Measurements from ENCODE around the gene OR2A42. TPM values are rescaled to one million over a fixed set of nuclear protein-coding genes. Genes with fewer than 3 reads are reported as not detected.
"Not testable (repeated sequence)": the region's sequence is repeated elsewhere in the genome, so short reads cannot be mapped to it uniquely, and the experiment has no call there.

The OR2A42 gene
- total RNA-seq, 1 donor from 2014 or later, result 0.22 TPM

DNA sequence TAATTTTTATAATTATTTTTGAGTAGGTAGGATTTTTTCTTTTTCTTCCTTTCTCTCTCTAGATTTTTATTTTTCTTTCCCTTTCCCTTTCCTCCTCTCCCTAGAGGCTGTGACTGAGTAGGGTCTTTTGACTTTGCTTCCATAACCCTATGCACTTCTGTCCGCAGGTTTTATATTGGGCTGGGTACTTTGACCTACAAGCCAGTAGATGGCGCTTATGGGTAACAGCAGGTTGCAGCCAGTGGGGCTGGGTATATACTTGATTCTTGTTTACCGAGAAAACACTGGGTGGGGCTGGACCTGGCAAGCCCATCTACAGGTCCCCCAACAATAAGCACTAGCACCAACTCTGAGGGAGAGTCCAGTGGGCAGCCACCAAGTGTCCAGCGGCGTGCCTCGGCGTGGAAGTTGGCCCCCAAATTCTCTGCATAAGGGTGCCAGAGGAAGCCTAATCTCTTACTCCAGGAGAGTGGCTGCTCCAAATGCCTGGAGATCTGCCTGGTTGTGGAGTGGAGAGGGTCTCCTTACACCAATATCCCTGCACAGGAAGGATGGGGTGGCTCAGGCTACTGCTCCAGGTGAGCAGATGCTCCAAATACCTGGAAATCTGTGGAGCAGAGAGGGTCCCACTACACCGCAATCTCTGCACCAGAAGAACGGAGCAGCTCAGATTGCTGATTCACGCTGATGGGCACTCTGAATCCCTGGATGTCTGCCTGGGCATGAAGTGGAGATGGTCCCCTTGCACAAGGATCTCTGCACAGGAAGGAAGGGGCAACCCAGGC lies 60.8 kb downstream of the OR2A42 start:
- H3K27me3 Mint-ChIP-seq (ENCODE audit: low read depth); H3K4me1 Mint-ChIP-seq; H3K9me3 Mint-ChIP-seq; DNase-seq (ENCODE audit: low spot score in 2 of 2, unreplicated experiment in 2 of 2); H3K4me3 Mint-ChIP-seq; H3K36me3 Mint-ChIP-seq; H3K27ac Mint-ChIP-seq: not testable (repeated sequence)

Other genes with a start within 250 kb of the OR2A42 start
- gene OR6B1, start 239.3 kb downstream of the OR2A42 start, total RNA-seq, result not detected in 3 replicates
- gene OR2A5, start 190.7 kb downstream of the OR2A42 start, total RNA-seq, result not detected in 3 replicates
- gene OR2A25, start 169.8 kb downstream of the OR2A42 start, total RNA-seq, result not detected in 3 replicates
- not detected in 3 replicates for gene OR2A12, start 153.3 kb downstream of the OR2A42 start, total RNA-seq
- gene OR2A2, start 130.0 kb downstream of the OR2A42 start, total RNA-seq, result not detected in 3 replicates
- gene OR2A14, start 116.4 kb downstream of the OR2A42 start, total RNA-seq, result not detected in 3 replicates
- gene CTAGE4, start 56.1 kb downstream of the OR2A42 start, total RNA-seq, result 3.1 to 5.5 TPM (median 5.4 TPM) in 3 replicates
- 14.9 to 15.9 TPM (median 15.0 TPM) in 3 replicates for gene ARHGEF35, start 43.8 kb downstream of the OR2A42 start, total RNA-seq
- 10.8 to 11.3 TPM (median 11.1 TPM) in 3 replicates for gene OR2A7, start 25.2 kb upstream of the OR2A42 start, total RNA-seq
- 4.5 to 6.4 TPM (median 6.2 TPM) in 3 replicates for gene CTAGE8, start 29.7 kb upstream of the OR2A42 start, total RNA-seq
- gene OR2A1, start 72.8 kb upstream of the OR2A42 start, total RNA-seq, result 0.24 to 0.27 TPM (median 0.27 TPM) in 3 replicates
- 35.9 to 37.6 TPM (median 37.4 TPM) in 3 replicates for gene ARHGEF5, start 115.8 kb upstream of the OR2A42 start, total RNA-seq
- not detected in 3 replicates for gene NOBOX, start 164.1 kb upstream of the OR2A42 start, total RNA-seq